Fibroblast of pulmonary artery (primary cell): ENCODE measurements around the gene PACS1.
A peak's percentile ranks its signal among the peaks of the same experiment; 100 is the strongest.

Experiments
- DNase-seq: peaks from one replicate; pipeline ENCODE4 v3.0.0-alpha.2; 2010; ENCODE audit warnings: low read depth
- H3K4me3 ChIP-seq: replicated peaks from 2 replicates; pipeline ENCODE4 v1.5.1; 2011; ENCODE audit warnings: low read depth, mild to moderate bottlenecking, control low read depth, low read length, moderate library complexity
- CTCF ChIP-seq: IDR thresholded peaks from 2 replicates; pipeline ENCODE4 v1.5.1; 2011; ENCODE audit warnings: mild to moderate bottlenecking, control low read depth, low read length, inconsistent platforms; ENCODE audit errors: missing control alignments

Gene PACS1

DNA sequence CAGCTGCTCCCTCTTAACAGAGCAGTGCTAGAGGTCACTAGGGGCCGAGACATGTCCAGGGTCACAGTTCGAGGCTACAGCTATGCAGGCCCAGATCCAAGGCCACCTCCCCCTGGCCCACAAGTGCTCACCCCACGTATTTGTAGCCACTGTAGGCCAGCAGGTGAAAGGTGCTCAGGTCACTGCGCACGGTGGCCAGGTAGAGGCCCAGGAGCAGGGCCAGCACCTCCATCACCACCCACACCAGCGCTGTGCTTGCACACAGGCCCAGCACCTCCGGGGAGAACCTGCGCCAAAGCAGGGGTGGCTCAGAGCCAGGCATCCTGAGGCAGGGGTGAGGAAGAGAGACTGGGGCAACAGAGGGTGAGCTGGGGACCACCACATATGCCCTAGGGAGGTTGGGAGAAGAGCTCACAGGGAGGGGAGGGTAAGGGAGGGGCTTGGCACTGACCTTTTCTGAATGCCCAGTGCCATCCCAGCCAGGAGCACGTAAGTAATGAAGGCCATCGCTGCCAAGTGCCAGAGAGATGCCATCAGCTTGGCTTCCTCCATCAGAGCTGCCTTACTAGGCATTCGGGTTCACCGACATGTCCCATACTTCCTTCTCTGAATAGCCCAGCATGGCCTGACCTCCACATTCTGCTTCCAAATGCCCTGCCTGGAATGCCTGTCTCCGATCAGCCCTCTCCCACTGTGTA, 215.3 kb downstream of the PACS1 start:
- TF ChIP-seq CTCF, result no peak
- no peak for DNase-seq

DNA sequence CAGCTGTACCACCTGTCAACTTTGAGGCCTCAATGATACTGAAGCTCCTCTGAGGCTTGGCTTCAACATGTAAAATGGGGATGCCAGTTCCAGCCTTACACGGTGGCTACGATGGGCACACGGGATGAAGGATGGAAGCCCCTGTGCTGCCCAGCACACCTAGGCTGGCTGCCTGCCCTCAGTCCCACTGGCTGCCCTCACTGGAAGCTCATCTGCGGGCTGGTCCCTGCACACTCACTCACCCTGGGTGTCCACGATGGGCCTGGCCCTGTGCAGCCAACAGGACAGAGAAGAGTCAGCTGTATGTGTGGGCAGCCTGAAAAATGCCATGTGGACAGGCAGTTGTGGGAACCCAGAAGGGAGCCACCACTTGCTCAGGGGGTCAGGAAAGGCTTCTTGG, 216.6 kb downstream of the PACS1 start:
- no peak for DNase-seq
- TF ChIP-seq CTCF, result no peak
- H3K4me3 ChIP-seq, result no peak overlapping the region

More for the DNA sequence above, 215.3 kb downstream of the PACS1 start:
- H3K4me3 ChIP-seq, result no peak overlapping the region

DNA sequence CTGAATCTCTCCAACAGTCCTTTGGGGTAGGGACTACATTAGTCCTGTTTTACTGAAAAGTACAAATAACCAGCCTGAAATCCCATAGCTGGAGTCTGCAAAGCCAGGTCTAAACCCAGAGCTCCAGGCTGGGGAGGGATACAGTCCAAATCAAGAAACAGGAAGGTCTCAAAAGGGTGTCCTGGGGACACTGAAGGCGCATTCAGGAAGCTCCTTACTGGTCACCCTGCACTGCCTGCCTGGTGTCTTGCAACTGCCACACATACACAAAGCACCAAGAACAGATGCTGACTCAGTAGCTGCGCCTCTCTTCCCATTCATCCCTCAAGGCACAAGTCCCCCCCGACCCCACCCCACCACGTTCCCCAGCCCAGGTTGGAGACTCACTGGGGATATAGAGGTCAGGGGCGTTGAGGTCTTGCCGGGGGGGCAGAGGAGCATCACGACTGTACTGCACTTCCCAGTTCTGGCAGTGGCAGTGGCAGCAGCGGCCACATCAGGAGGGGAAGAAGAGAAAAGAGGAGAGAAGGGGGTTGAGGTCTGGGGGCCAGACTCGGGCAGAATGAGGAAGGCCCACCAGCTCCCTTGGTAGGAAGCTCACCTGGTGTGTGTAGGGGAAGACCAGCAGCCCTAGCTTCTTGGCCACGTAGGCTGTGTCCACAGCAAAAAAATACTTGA, 217.3 kb downstream of the PACS1 start:
- no peak for DNase-seq
- TF ChIP-seq CTCF, result no peak
- peak overlapping the region; percentile 91 for H3K4me3 ChIP-seq

GRCh38 chr11:66287889-66288670, 218.0 kb downstream of the PACS1 start:
- DNase-seq, result no peak
- no peak for TF ChIP-seq CTCF
- H3K4me3 ChIP-seq, result peak overlapping the region; percentile 91

- DNase-seq, result peak; percentile 100
- peak within 1 kb of the TSS; percentile 91 for H3K4me3 ChIP-seq
- no peak for TF ChIP-seq CTCF
Observed at GRCh38 chr11:66288671-66289547, 218.8 kb downstream of the PACS1 start, which contains the start of gene YIF1A. Gene YIF1A, minus strand, starts transcription at chr11:66289143. Its CDS starts 158 bp downstream, at chr11:66288985.
